Activated naive CD4-positive, alpha-beta T cell treated with anti-CD3 and anti-CD28 coated beads, Interleukin-2, amount 50 U/mL, for 72 hours (primary cell): ENCODE data around the gene MCTP2. TPM values are rescaled to one million over a fixed set of nuclear protein-coding genes. Genes with fewer than 3 reads are reported as not detected.

ENCODE experiments used
- ATAC-seq, 2 donors: fragments of 150-1000 bp; cut with Tn5 transposase; 2 replicates each; pipeline ENCODE4 v1.10.0; 2021; ENCODE audit warnings: mild to moderate bottlenecking in 2 of 2, moderate library complexity in 2 of 2
- DNase-seq, 2 donors: peaks; one replicate each; pipeline ENCODE4 v3.0.0; 2021 to 2022; ENCODE audit warnings: low spot score in 2 of 2
- H3K27ac Mint-ChIP-seq, 2 donors: one replicate each; pipeline ENCODE4 v1.8.0; 2022; ENCODE audit warnings: mild to moderate bottlenecking in 2 of 2, mixed read lengths in 2 of 2
- H3K36me3 Mint-ChIP-seq, 2 donors: one replicate each; pipeline ENCODE4 v1.8.0; 2022; ENCODE audit warnings: mixed read lengths in 2 of 2
- H3K9me3 Mint-ChIP-seq, 2 donors: one replicate each; pipeline ENCODE4 v1.8.0; 2022; ENCODE audit warnings: mixed read lengths in 2 of 2
- total RNA-seq, 2 donors: library from RNA; stranded (reverse); gene quantifications; one replicate each; pipeline ENCODE4 v1.2.3, GENCODE V29; 2022

MCTP2 gene
- total RNA-seq, 2 donors from 2014 or later = 31.4 to 48.2 TPM

- DNase-seq (no peak), ATAC-seq (no peak)
- Mint-ChIP-seq H3K36me3 (peaks cover 8 to 52% of the 10 kb centered on the region in 2 donors), H3K27ac (peak overlapping the region in 1 of 2 donors; percentile 64), H3K9me3 (peaks cover 0 to 13% of the 10 kb centered on the region in 2 donors)
Measured at GRCh38 chr15:94297558-94297957, 66.2 kb downstream of the MCTP2 start.

GRCh38 chr15:94298364-94298763 is 67.0 kb downstream of the MCTP2 start:
- peaks cover 10 to 60% of the 10 kb centered on the region in 2 donors for H3K36me3 Mint-ChIP-seq
- H3K9me3 Mint-ChIP-seq = peaks cover 0 to 16% of the 10 kb centered on the region in 2 donors
- DNase-seq (no peak), ATAC-seq (peak; percentile 20 to 29)
- peak overlapping the region in 1 of 2 donors; percentile 64 for H3K27ac Mint-ChIP-seq

- DNase-seq (no peak), ATAC-seq (no peak)
- no peak overlapping the region for H3K27ac Mint-ChIP-seq
- peaks cover 19 to 67% of the 10 kb centered on the region in 2 donors for H3K36me3 Mint-ChIP-seq
- peaks cover 0 to 11% of the 10 kb centered on the region in 2 donors for H3K9me3 Mint-ChIP-seq
Measured at GRCh38 chr15:94300612-94301011, 69.3 kb downstream of the MCTP2 start.

- ATAC-seq (peak; percentile 78 to 80), DNase-seq (peak; percentile 33 to 61)
- Mint-ChIP-seq H3K27ac (peak overlapping the region; percentile 66 to 87), H3K9me3 (peaks cover 7 to 19% of the 10 kb centered on the region in 2 donors), H3K36me3 (peaks cover 28 to 69% of the 10 kb centered on the region in 2 donors)
Measured at GRCh38 chr15:94305133-94305532, 73.8 kb downstream of the MCTP2 start.

- peaks cover 7 to 17% of the 10 kb centered on the region in 2 donors for H3K9me3 Mint-ChIP-seq
- H3K36me3 Mint-ChIP-seq = peaks cover 26 to 51% of the 10 kb centered on the region in 2 donors
- peak in 1 of 2 donors; percentile 26 for DNase-seq
- ATAC-seq = peak; percentile 54 to 84
- H3K27ac Mint-ChIP-seq = peak overlapping the region; percentile 34 to 87
Measured at GRCh38 chr15:94306700-94307650, 75.6 kb downstream of the MCTP2 start.

GRCh38 chr15:94312946-94313345 is 81.6 kb downstream of the MCTP2 start:
- peaks cover 7 to 9% of the 10 kb centered on the region in 2 donors for H3K36me3 Mint-ChIP-seq

GRCh38 chr15:94314639-94315038 is 83.3 kb downstream of the MCTP2 start:
- ATAC-seq (no peak), DNase-seq (no peak)
- H3K27ac Mint-ChIP-seq = peak overlapping the region in 1 of 2 donors; percentile 18
- H3K36me3 Mint-ChIP-seq = peaks cover 0 to 12% of the 10 kb centered on the region in 2 donors
- no peaks in the 10 kb centered on the region for H3K9me3 Mint-ChIP-seq

More at GRCh38 chr15:94312946-94313345, 81.6 kb downstream of the MCTP2 start:
- DNase-seq (no peak), ATAC-seq (no peak)
- Mint-ChIP-seq H3K27ac (no peak overlapping the region), H3K9me3 (no peaks in the 10 kb centered on the region)

- no peak overlapping the region for H3K27ac Mint-ChIP-seq
- H3K9me3 Mint-ChIP-seq = no peaks in the 10 kb centered on the region
- peaks cover 0 to 12% of the 10 kb centered on the region in 2 donors for H3K36me3 Mint-ChIP-seq
- no peak for ATAC-seq
- no peak for DNase-seq
Measured at GRCh38 chr15:94317211-94317610, 85.8 kb downstream of the MCTP2 start.

- H3K27ac Mint-ChIP-seq = no peak overlapping the region
- no peak for DNase-seq
- H3K36me3 Mint-ChIP-seq = peaks cover 0 to 15% of the 10 kb centered on the region in 2 donors
Measured at GRCh38 chr15:94322141-94322540, 90.8 kb downstream of the MCTP2 start.

GRCh38 chr15:94323076-94323475 is 91.7 kb downstream of the MCTP2 start:
- peaks cover 0 to 10% of the 10 kb centered on the region in 2 donors for H3K36me3 Mint-ChIP-seq
- H3K9me3 Mint-ChIP-seq = no peaks in the 10 kb centered on the region
- DNase-seq (no peak), ATAC-seq (no peak)
- H3K27ac Mint-ChIP-seq = no peak overlapping the region

More at GRCh38 chr15:94322141-94322540, 90.8 kb downstream of the MCTP2 start:
- no peaks in the 10 kb centered on the region for H3K9me3 Mint-ChIP-seq
- no peak for ATAC-seq

- H3K9me3 Mint-ChIP-seq = no peaks in the 10 kb centered on the region
- ATAC-seq (peak; percentile 80 to 83), DNase-seq (peak; percentile 35 to 60)
- H3K27ac Mint-ChIP-seq = no peak overlapping the region
- H3K36me3 Mint-ChIP-seq = peaks cover 0 to 6% of the 10 kb centered on the region in 2 donors
Measured at GRCh38 chr15:94324117-94324826, 92.9 kb downstream of the MCTP2 start.

- ATAC-seq = peak in 1 of 2 donors; percentile 51
- Mint-ChIP-seq H3K27ac (no peak overlapping the region), H3K36me3 (peaks cover 0 to 5% of the 10 kb centered on the region in 2 donors), H3K9me3 (no peaks in the 10 kb centered on the region)
- DNase-seq = no peak
Measured at GRCh38 chr15:94324835-94325767, 93.7 kb downstream of the MCTP2 start.

GRCh38 chr15:94327356-94327936 is 96.1 kb downstream of the MCTP2 start:
- ATAC-seq (no peak), DNase-seq (no peak)
- peaks cover 0 to 5% of the 10 kb centered on the region in 2 donors for H3K36me3 Mint-ChIP-seq
- H3K9me3 Mint-ChIP-seq = no peaks in the 10 kb centered on the region
- H3K27ac Mint-ChIP-seq = no peak overlapping the region

- no peaks in the 10 kb centered on the region for H3K9me3 Mint-ChIP-seq
- H3K27ac Mint-ChIP-seq = no peak overlapping the region
- no peaks in the 10 kb centered on the region for H3K36me3 Mint-ChIP-seq
- no peak for ATAC-seq
- no peak for DNase-seq
Measured at GRCh38 chr15:94331731-94332130, 100.4 kb downstream of the MCTP2 start.

- Mint-ChIP-seq H3K27ac (no peak overlapping the region), H3K36me3 (no peaks in the 10 kb centered on the region), H3K9me3 (no peaks in the 10 kb centered on the region)
- DNase-seq (no peak), ATAC-seq (no peak)
Measured at GRCh38 chr15:94335616-94336015, 104.3 kb downstream of the MCTP2 start.
